Measurements from ENCODE around the gene DNAJC16.
A peak's percentile ranks its signal among the peaks of the same experiment; 100 is the strongest.
"Not testable (repeated sequence)": the region's sequence is repeated elsewhere in the genome, so short reads cannot be mapped to it uniquely, and the experiment has no call there.

DNAJC16 gene

GRCh38 chr1:15483971-15484370 lies 42.7 kb upstream of the DNAJC16 start:
- WGBS (ENCODE audit: insufficient coverage), result 100% methylated on average over 1 of the region's 2 CpGs
- DNase-seq, result no peak
- CTCF ChIA-PET, result no interaction called here
- Histone ChIP-seq H3K36me3 (ENCODE audit: control insufficient read depth in 4 of 4, insufficient read depth in 4 of 4, low read length in 3 of 4) (no peaks in the 10 kb centered on the region), H3K9me3 (ENCODE audit: control extremely low read depth in 1 of 5, control insufficient read depth in 4 of 5, insufficient read depth in 2 of 5, low read depth in 1 of 5, low read length in 4 of 5) (no peaks in the 10 kb centered on the region), H3K27me3 (replicated peaks in 2 of 5; ENCODE audit: control insufficient read depth in 4 of 5, insufficient read depth in 5 of 5, low read length in 4 of 5) (no peaks in the 10 kb centered on the region), H3K4me1 (ENCODE audit: control extremely low read depth in 1 of 4, control insufficient read depth in 4 of 4, insufficient read depth in 4 of 4, low read length in 3 of 4) (no peaks in the 10 kb centered on the region), H3K4me3 (ENCODE audit: control insufficient read depth in 1 of 7, extremely low read depth in 1 of 7, insufficient read depth in 4 of 7, low read depth in 2 of 7, low read length in 6 of 7) (no peak overlapping the region), H3K27ac (ENCODE audit: insufficient read depth in 1 of 2, low read depth in 1 of 2, low read length in 2 of 2, poor library complexity in 1 of 2, severe bottlenecking in 2 of 2) (no peak overlapping the region)
- POLR2A ChIA-PET, result no interaction called here

- POLR2A ChIA-PET; H3K36me3 ChIP-seq (ENCODE audit: control insufficient read depth in 4 of 4, insufficient read depth in 4 of 4, low read length in 3 of 4); H3K4me1 ChIP-seq (ENCODE audit: control extremely low read depth in 1 of 4, control insufficient read depth in 4 of 4, insufficient read depth in 4 of 4, low read length in 3 of 4); H3K27ac ChIP-seq (ENCODE audit: insufficient read depth in 1 of 2, low read depth in 1 of 2, low read length in 2 of 2, poor library complexity in 1 of 2, severe bottlenecking in 2 of 2); DNase-seq; H3K4me3 ChIP-seq (ENCODE audit: control insufficient read depth in 1 of 7, extremely low read depth in 1 of 7, insufficient read depth in 4 of 7, low read depth in 2 of 7, low read length in 6 of 7); H3K27me3 ChIP-seq (replicated peaks in 2 of 5; ENCODE audit: control insufficient read depth in 4 of 5, insufficient read depth in 5 of 5, low read length in 4 of 5); H3K9me3 ChIP-seq (ENCODE audit: control extremely low read depth in 1 of 5, control insufficient read depth in 4 of 5, insufficient read depth in 2 of 5, low read depth in 1 of 5, low read length in 4 of 5); CTCF ChIA-PET: not testable (repeated sequence)
- WGBS (ENCODE audit: insufficient coverage), result no CpG with 5 or more reads among the region's 6 CpGs
Measured at GRCh38 chr1:15484443-15484842, 42.2 kb upstream of the DNAJC16 start.

GRCh38 chr1:15485636-15486035 lies 41.0 kb upstream of the DNAJC16 start:
- Histone ChIP-seq H3K27me3 (replicated peaks in 2 of 5; ENCODE audit: control insufficient read depth in 4 of 5, insufficient read depth in 5 of 5, low read length in 4 of 5) (no peaks in the 10 kb centered on the region), H3K36me3 (ENCODE audit: control insufficient read depth in 4 of 4, insufficient read depth in 4 of 4, low read length in 3 of 4) (peaks cover 0 to 5% (median 2%) of the 10 kb centered on the region in 4 experiments), H3K9me3 (ENCODE audit: control extremely low read depth in 1 of 5, control insufficient read depth in 4 of 5, insufficient read depth in 2 of 5, low read depth in 1 of 5, low read length in 4 of 5) (no peaks in the 10 kb centered on the region), H3K4me3 (ENCODE audit: control insufficient read depth in 1 of 7, extremely low read depth in 1 of 7, insufficient read depth in 4 of 7, low read depth in 2 of 7, low read length in 6 of 7) (no peak overlapping the region), H3K4me1 (ENCODE audit: control extremely low read depth in 1 of 4, control insufficient read depth in 4 of 4, insufficient read depth in 4 of 4, low read length in 3 of 4) (no peaks in the 10 kb centered on the region), H3K27ac (ENCODE audit: insufficient read depth in 1 of 2, low read depth in 1 of 2, low read length in 2 of 2, poor library complexity in 1 of 2, severe bottlenecking in 2 of 2) (no peak overlapping the region)
- ChIA-PET POLR2A (no interaction called here), CTCF (no interaction called here)
- DNase-seq, result no peak
- 96% methylated on average over 4 of the region's 6 CpGs for WGBS (ENCODE audit: insufficient coverage)

GRCh38 chr1:15486844-15487610 lies 39.6 kb upstream of the DNAJC16 start:
- DNase-seq; H3K27ac ChIP-seq (ENCODE audit: insufficient read depth in 1 of 2, low read depth in 1 of 2, low read length in 2 of 2, poor library complexity in 1 of 2, severe bottlenecking in 2 of 2); H3K9me3 ChIP-seq (ENCODE audit: control extremely low read depth in 1 of 5, control insufficient read depth in 4 of 5, insufficient read depth in 2 of 5, low read depth in 1 of 5, low read length in 4 of 5); CTCF ChIA-PET; POLR2A ChIA-PET; H3K27me3 ChIP-seq (replicated peaks in 2 of 5; ENCODE audit: control insufficient read depth in 4 of 5, insufficient read depth in 5 of 5, low read length in 4 of 5); H3K36me3 ChIP-seq (ENCODE audit: control insufficient read depth in 4 of 4, insufficient read depth in 4 of 4, low read length in 3 of 4); H3K4me1 ChIP-seq (ENCODE audit: control extremely low read depth in 1 of 4, control insufficient read depth in 4 of 4, insufficient read depth in 4 of 4, low read length in 3 of 4); H3K4me3 ChIP-seq (ENCODE audit: control insufficient read depth in 1 of 7, extremely low read depth in 1 of 7, insufficient read depth in 4 of 7, low read depth in 2 of 7, low read length in 6 of 7): not testable (repeated sequence)
- 100% methylated on average over 4 of the region's 17 CpGs for WGBS (ENCODE audit: insufficient coverage)

GRCh38 chr1:15488371-15488770 lies 38.3 kb upstream of the DNAJC16 start:
- no peak for DNase-seq
- Histone ChIP-seq H3K27me3 (replicated peaks in 2 of 5; ENCODE audit: control insufficient read depth in 4 of 5, insufficient read depth in 5 of 5, low read length in 4 of 5) (no peaks in the 10 kb centered on the region), H3K27ac (ENCODE audit: insufficient read depth in 1 of 2, low read depth in 1 of 2, low read length in 2 of 2, poor library complexity in 1 of 2, severe bottlenecking in 2 of 2) (no peak overlapping the region), H3K36me3 (ENCODE audit: control insufficient read depth in 4 of 4, insufficient read depth in 4 of 4, low read length in 3 of 4) (peaks cover 3 to 13% (median 8%) of the 10 kb centered on the region in 4 experiments), H3K4me3 (ENCODE audit: control insufficient read depth in 1 of 7, extremely low read depth in 1 of 7, insufficient read depth in 4 of 7, low read depth in 2 of 7, low read length in 6 of 7) (no peak overlapping the region), H3K4me1 (ENCODE audit: control extremely low read depth in 1 of 4, control insufficient read depth in 4 of 4, insufficient read depth in 4 of 4, low read length in 3 of 4) (no peaks in the 10 kb centered on the region), H3K9me3 (ENCODE audit: control extremely low read depth in 1 of 5, control insufficient read depth in 4 of 5, insufficient read depth in 2 of 5, low read depth in 1 of 5, low read length in 4 of 5) (no peaks in the 10 kb centered on the region)
- WGBS (ENCODE audit: insufficient coverage), result 100% methylated on average over 2 of the region's 3 CpGs
- POLR2A ChIA-PET, result no interaction called here
- CTCF ChIA-PET, result no interaction called here

- DNase-seq, result no peak
- Histone ChIP-seq H3K36me3 (ENCODE audit: control insufficient read depth in 4 of 4, insufficient read depth in 4 of 4, low read length in 3 of 4) (peaks cover 3 to 19% (median 8%) of the 10 kb centered on the region in 4 experiments), H3K27ac (ENCODE audit: insufficient read depth in 1 of 2, low read depth in 1 of 2, low read length in 2 of 2, poor library complexity in 1 of 2, severe bottlenecking in 2 of 2) (no peak overlapping the region), H3K4me1 (ENCODE audit: control extremely low read depth in 1 of 4, control insufficient read depth in 4 of 4, insufficient read depth in 4 of 4, low read length in 3 of 4) (no peaks in the 10 kb centered on the region), H3K27me3 (replicated peaks in 2 of 5; ENCODE audit: control insufficient read depth in 4 of 5, insufficient read depth in 5 of 5, low read length in 4 of 5) (no peaks in the 10 kb centered on the region), H3K9me3 (ENCODE audit: control extremely low read depth in 1 of 5, control insufficient read depth in 4 of 5, insufficient read depth in 2 of 5, low read depth in 1 of 5, low read length in 4 of 5) (no peaks in the 10 kb centered on the region), H3K4me3 (ENCODE audit: control insufficient read depth in 1 of 7, extremely low read depth in 1 of 7, insufficient read depth in 4 of 7, low read depth in 2 of 7, low read length in 6 of 7) (no peak overlapping the region)
- WGBS (ENCODE audit: insufficient coverage), result 90% methylated on average over 12 of the region's 13 CpGs
- CTCF ChIA-PET, result no interaction called here
- POLR2A ChIA-PET, result no interaction called here
Measured at GRCh38 chr1:15489052-15489736, 37.5 kb upstream of the DNAJC16 start.

GRCh38 chr1:15491010-15491409 lies 35.6 kb upstream of the DNAJC16 start:
- 100% methylated on average over 2 of the region's 4 CpGs for WGBS (ENCODE audit: insufficient coverage)
- peak in 2 of 3 donors; percentile 11 to 33 for DNase-seq
- H3K9me3 ChIP-seq (ENCODE audit: control extremely low read depth in 1 of 5, control insufficient read depth in 4 of 5, insufficient read depth in 2 of 5, low read depth in 1 of 5, low read length in 4 of 5); H3K4me1 ChIP-seq (ENCODE audit: control extremely low read depth in 1 of 4, control insufficient read depth in 4 of 4, insufficient read depth in 4 of 4, low read length in 3 of 4); H3K27ac ChIP-seq (ENCODE audit: insufficient read depth in 1 of 2, low read depth in 1 of 2, low read length in 2 of 2, poor library complexity in 1 of 2, severe bottlenecking in 2 of 2); CTCF ChIA-PET; H3K4me3 ChIP-seq (ENCODE audit: control insufficient read depth in 1 of 7, extremely low read depth in 1 of 7, insufficient read depth in 4 of 7, low read depth in 2 of 7, low read length in 6 of 7); H3K27me3 ChIP-seq (replicated peaks in 2 of 5; ENCODE audit: control insufficient read depth in 4 of 5, insufficient read depth in 5 of 5, low read length in 4 of 5): not testable (repeated sequence)
- peaks cover 6 to 26% (median 10%) of the 10 kb centered on the region in 4 experiments for H3K36me3 ChIP-seq (ENCODE audit: control insufficient read depth in 4 of 4, insufficient read depth in 4 of 4, low read length in 3 of 4)
- POLR2A ChIA-PET, result interaction anchor here (0.5 kb wide), 1 partner anchor 82 kb away, joined by 3 read pairs; no protein-coding TSS in a partner anchor
